ENCODE results near the gene KLHL24.

The KLHL24 gene

DNA sequence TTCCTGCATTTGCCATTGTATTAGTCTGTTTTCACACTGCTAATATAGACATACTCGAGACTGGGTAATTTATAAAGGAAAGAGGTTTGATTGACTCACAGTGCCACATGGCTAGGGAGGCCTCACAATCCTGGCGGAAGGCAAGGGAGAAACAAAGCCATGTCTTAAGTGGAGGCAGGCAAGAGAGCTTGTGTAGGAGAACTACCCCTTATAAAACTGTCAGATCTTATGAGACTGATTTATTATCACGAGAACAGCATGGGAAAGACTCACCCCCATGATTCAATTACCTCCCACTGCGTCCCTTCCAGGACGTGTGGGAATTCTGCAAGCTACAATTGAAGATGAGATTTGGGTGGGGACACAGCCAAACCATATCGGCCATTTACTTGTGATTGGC is 90.0 kb downstream of the KLHL24 start:
- DNase-seq, result no peak
- Histone ChIP-seq H3K27me3 (replicated peaks) (no peaks in the 10 kb centered on the region), H3K27ac (no peak overlapping the region), H3K4me3 (ENCODE audit: low read depth, low read length) (no peak overlapping the region), H3K36me3 (replicated peaks) (peaks cover 78% of the 10 kb centered on the region)
- TF ChIP-seq, protein P1, sequence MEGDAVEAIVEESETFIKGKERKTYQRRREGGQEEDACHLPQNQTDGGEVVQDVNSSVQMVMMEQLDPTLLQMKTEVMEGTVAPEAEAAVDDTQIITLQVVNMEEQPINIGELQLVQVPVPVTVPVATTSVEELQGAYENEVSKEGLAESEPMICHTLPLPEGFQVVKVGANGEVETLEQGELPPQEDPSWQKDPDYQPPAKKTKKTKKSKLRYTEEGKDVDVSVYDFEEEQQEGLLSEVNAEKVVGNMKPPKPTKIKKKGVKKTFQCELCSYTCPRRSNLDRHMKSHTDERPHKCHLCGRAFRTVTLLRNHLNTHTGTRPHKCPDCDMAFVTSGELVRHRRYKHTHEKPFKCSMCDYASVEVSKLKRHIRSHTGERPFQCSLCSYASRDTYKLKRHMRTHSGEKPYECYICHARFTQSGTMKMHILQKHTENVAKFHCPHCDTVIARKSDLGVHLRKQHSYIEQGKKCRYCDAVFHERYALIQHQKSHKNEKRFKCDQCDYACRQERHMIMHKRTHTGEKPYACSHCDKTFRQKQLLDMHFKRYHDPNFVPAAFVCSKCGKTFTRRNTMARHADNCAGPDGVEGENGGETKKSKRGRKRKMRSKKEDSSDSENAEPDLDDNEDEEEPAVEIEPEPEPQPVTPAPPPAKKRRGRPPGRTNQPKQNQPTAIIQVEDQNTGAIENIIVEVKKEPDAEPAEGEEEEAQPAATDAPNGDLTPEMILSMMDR (IDR thresholded peaks at IDR 0.05; ENCODE audit: low read depth, low read length, missing control alignments), result no peak
- in situ Hi-C loops (cut with HindIII; ENCODE audit: low pct_ligation_motif_present, low sequenced_read_pairs), result no loop called here

DNA sequence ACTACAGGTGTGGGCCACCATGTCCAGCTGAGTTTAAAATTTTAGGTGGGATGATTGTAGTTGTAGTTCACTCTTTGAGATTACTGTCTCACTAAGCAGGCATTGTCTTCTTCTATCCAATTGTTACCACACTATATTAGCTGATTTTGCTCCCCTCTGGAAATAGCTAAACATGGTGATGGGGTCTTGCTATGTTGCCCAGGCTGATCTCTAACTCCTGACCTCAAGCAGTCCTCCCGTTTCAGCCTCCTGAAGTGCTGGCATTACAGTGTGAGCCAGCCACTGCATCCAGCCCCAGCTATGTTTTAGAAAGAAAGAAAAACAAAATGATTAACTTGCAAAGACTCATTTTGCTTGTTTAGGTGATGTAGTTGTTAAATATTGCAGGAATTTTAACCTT is 92.8 kb downstream of the KLHL24 start:
- in situ Hi-C loops (cut with HindIII; ENCODE audit: low pct_ligation_motif_present, low sequenced_read_pairs), result no loop called here
- Histone ChIP-seq H3K4me3 (ENCODE audit: low read depth, low read length) (no peak overlapping the region), H3K36me3 (replicated peaks) (peaks cover 67% of the 10 kb centered on the region), H3K27me3 (replicated peaks) (no peaks in the 10 kb centered on the region), H3K27ac (no peak overlapping the region)
- TF ChIP-seq, protein P1 (IDR thresholded peaks at IDR 0.05; ENCODE audit: low read depth, low read length, missing control alignments), result no peak
- no peak for DNase-seq

DNA sequence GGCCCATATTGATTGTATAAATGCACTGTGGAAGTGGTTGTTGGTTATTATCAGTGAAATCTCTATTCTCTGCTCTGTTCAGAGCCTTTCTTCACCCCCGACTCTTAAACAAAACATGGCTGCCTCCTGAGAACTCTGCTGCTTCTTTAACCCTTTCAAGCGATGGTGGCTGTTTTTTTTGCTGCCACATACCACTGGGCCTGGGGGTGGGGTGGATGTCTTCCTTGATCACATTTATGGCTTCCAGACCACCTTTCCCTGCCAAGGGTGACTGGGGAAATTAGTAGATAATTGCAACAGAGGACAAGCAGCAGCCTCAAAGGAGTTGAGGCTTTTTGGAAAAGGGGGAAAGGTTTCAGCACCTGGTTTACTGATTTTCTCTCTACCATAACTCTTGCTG is 94.9 kb downstream of the KLHL24 start:
- Histone ChIP-seq H3K4me3 (ENCODE audit: low read depth, low read length) (no peak overlapping the region), H3K27ac (no peak overlapping the region), H3K36me3 (replicated peaks) (peaks cover 59% of the 10 kb centered on the region), H3K27me3 (replicated peaks) (no peaks in the 10 kb centered on the region)
- TF ChIP-seq, protein P1 (IDR thresholded peaks at IDR 0.05; ENCODE audit: low read depth, low read length, missing control alignments), result no peak
- DNase-seq, result no peak
- in situ Hi-C loops (cut with HindIII; ENCODE audit: low pct_ligation_motif_present, low sequenced_read_pairs), result no loop called here

DNA sequence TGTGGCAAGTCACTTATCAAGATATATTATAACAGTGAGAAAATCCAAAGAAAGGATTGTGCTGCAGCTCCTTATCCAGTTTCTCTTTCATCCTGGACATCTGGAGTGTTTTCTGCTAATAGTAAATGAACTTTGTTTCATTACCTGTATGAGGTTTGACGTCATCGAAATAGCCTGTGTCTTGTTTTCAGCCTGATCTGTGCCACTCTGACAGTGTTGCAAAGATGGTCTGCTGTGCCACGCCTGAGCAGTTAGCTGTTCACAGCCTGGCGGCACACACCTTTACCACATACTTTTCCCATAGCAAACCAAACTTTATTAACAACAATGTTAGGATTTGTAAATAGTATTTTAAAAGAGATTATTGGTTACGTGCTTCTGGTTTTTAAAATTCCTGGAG is 96.2 kb downstream of the KLHL24 start:
- in situ Hi-C loops (cut with HindIII; ENCODE audit: low pct_ligation_motif_present, low sequenced_read_pairs), result no loop called here
- TF ChIP-seq, protein P1 (IDR thresholded peaks at IDR 0.05; ENCODE audit: low read depth, low read length, missing control alignments), result no peak
- DNase-seq, result no peak
- H3K27me3 ChIP-seq (replicated peaks), result no peaks in the 10 kb centered on the region
- H3K4me3 ChIP-seq (ENCODE audit: low read depth, low read length), result no peak overlapping the region
- H3K36me3 ChIP-seq (replicated peaks), result peaks cover 48% of the 10 kb centered on the region
- no peak overlapping the region for H3K27ac ChIP-seq

DNA sequence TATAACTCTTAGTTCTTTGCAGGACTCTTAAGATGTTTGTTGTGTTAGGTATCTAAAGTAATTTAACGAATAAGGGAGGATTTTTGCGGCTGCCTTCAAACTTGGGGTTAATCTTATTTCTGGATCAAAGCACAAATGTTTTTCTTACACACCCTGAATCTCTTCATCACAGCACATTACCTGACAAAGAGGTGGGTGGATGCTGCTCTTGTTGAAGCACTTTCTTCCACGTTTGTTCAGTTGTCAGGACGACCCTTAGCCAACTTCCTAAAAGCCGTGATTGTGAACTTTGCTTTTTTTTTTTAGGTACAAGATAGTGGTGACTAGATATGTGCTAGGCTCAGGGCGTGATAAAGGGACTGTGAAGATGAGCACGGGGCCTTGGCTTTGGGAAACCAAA is 98.1 kb downstream of the KLHL24 start:
- Histone ChIP-seq H3K36me3 (replicated peaks) (peaks cover 42% of the 10 kb centered on the region), H3K4me3 (ENCODE audit: low read depth, low read length) (no peak overlapping the region), H3K27me3 (replicated peaks) (no peaks in the 10 kb centered on the region), H3K27ac (no peak overlapping the region)
- in situ Hi-C loops (cut with HindIII; ENCODE audit: low pct_ligation_motif_present, low sequenced_read_pairs), result no loop called here
- DNase-seq, result no peak
- TF ChIP-seq, protein P1 (IDR thresholded peaks at IDR 0.05; ENCODE audit: low read depth, low read length, missing control alignments), result no peak
